ENCODE results near the gene FNDC1. TPM values are rescaled to one million over a fixed set of nuclear protein-coding genes. Genes with fewer than 3 reads are reported as not detected.
A peak's percentile ranks its signal among the peaks of the same experiment; 100 is the strongest.

Gene FNDC1
- total RNA-seq, 3 donors from 2014 or later (not counting 1 experiment from before 2014, with no cell fraction given) = not detected

DNA sequence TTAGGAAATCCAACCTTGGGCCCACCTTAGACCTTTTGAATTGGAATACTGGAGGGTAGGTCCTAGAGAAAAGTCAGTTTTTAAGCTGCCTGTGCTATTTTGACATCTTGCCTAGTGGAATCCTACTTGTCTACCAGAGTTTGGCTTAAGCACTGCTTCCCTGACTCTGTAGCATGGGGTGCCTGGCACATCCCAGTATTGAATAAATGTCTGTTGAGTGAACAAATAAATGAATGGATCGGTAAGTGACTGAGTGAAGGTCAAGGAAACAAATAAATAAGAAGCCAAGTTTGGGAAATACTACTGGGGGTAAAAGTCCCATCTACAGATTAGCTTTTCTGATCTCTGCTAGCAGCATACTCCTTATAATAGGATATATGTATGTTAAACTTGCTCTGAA lies 140.5 kb downstream of the FNDC1 start:
- Histone ChIP-seq H3K36me3 (ENCODE audit: control insufficient read depth, insufficient read depth, low read length) (no peaks in the 10 kb centered on the region), H3K4me3 (ENCODE audit: low read length) (no peak overlapping the region), H3K27me3 (ENCODE audit: control insufficient read depth, insufficient read depth, low read length) (no peaks in the 10 kb centered on the region), H3K4me1 (ENCODE audit: control insufficient read depth, insufficient read depth, low read length) (no peaks in the 10 kb centered on the region), H3K9me3 (ENCODE audit: control insufficient read depth, insufficient read depth, low read length) (no peaks in the 10 kb centered on the region), H3K27ac (ENCODE audit: low read length) (no peak overlapping the region)
- TF ChIP-seq, protein P1, sequence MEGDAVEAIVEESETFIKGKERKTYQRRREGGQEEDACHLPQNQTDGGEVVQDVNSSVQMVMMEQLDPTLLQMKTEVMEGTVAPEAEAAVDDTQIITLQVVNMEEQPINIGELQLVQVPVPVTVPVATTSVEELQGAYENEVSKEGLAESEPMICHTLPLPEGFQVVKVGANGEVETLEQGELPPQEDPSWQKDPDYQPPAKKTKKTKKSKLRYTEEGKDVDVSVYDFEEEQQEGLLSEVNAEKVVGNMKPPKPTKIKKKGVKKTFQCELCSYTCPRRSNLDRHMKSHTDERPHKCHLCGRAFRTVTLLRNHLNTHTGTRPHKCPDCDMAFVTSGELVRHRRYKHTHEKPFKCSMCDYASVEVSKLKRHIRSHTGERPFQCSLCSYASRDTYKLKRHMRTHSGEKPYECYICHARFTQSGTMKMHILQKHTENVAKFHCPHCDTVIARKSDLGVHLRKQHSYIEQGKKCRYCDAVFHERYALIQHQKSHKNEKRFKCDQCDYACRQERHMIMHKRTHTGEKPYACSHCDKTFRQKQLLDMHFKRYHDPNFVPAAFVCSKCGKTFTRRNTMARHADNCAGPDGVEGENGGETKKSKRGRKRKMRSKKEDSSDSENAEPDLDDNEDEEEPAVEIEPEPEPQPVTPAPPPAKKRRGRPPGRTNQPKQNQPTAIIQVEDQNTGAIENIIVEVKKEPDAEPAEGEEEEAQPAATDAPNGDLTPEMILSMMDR (IDR thresholded peaks at IDR 0.05) = no peak
- no peak overlapping the region for H3K27ac Mint-ChIP-seq
- H3K4me3 Mint-ChIP-seq = no peak overlapping the region
- no peaks in the 10 kb centered on the region for H3K4me1 Mint-ChIP-seq
- H3K36me3 Mint-ChIP-seq = no peaks in the 10 kb centered on the region
- intact Hi-C loops (cut with micrococcal nuclease) = no loop called here
- no peaks in the 10 kb centered on the region for H3K9me3 Mint-ChIP-seq
- DNase-seq = no peak
- ATAC-seq = no peak
- 80% methylated on average over 1 of the region's 1 CpG for WGBS (ENCODE audit: insufficient coverage)
- H3K27me3 Mint-ChIP-seq (ENCODE audit: low read depth in 2 of 2) = peaks cover 8 to 12% of the 10 kb centered on the region in 2 donors

DNA sequence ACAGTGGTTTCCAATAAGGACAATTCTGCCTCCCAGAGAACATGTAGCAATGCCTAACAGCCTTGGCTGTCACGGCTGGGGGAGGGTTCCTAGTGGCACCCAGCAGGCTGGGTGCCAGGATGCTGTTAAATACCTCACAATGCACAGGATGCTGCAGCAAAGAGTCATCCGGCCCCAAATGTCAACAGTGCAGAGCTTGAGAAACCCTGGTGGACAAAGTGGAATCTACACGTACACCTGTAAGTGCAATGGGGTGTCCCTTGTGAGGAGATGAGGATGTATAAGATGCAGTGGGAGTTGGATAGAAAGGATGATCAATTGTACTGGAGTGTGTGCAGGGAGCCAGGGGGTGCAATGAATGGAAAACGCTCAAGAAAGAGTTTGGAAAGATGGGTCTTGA lies 142.4 kb downstream of the FNDC1 start:
- no peak for ATAC-seq
- Histone ChIP-seq H3K4me3 (ENCODE audit: low read length) (no peak overlapping the region), H3K36me3 (ENCODE audit: control insufficient read depth, insufficient read depth, low read length) (no peaks in the 10 kb centered on the region), H3K9me3 (ENCODE audit: control insufficient read depth, insufficient read depth, low read length) (no peaks in the 10 kb centered on the region), H3K27ac (ENCODE audit: low read length) (no peak overlapping the region), H3K4me1 (ENCODE audit: control insufficient read depth, insufficient read depth, low read length) (no peaks in the 10 kb centered on the region), H3K27me3 (ENCODE audit: control insufficient read depth, insufficient read depth, low read length) (no peaks in the 10 kb centered on the region)
- 70% methylated on average over 4 of the region's 4 CpGs for WGBS (ENCODE audit: insufficient coverage)
- no peaks in the 10 kb centered on the region for H3K36me3 Mint-ChIP-seq
- peaks cover 0 to 8% of the 10 kb centered on the region in 2 donors for H3K27me3 Mint-ChIP-seq (ENCODE audit: low read depth in 2 of 2)
- intact Hi-C loops (cut with micrococcal nuclease) = no loop called here
- H3K4me3 Mint-ChIP-seq = no peak overlapping the region
- TF ChIP-seq, protein P1 (IDR thresholded peaks at IDR 0.05) = no peak
- no peaks in the 10 kb centered on the region for H3K9me3 Mint-ChIP-seq
- peak in 1 of 2 donors; percentile 5 for DNase-seq
- H3K27ac Mint-ChIP-seq = no peak overlapping the region
- no peaks in the 10 kb centered on the region for H3K4me1 Mint-ChIP-seq

DNA sequence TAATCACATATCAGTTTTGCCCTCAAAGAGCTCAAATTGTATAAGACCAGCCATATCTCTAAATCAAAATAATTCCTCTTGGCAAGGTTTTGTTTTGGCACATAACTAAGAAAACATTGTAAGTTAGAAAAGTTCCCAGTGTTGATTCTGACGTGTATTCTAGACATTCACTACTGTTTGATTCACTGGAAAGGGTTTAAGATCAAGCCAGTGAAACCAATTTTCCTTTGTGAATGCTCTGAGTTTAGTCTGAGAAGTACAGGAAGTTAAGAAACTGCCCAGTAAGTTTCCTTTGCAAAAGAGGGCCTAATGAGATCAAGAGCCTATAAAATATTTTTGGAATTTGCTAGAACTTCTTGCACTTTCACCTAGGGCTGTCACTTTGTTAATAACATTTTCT lies 143.0 kb downstream of the FNDC1 start:
- Histone ChIP-seq H3K4me1 (ENCODE audit: control insufficient read depth, insufficient read depth, low read length) (no peaks in the 10 kb centered on the region), H3K9me3 (ENCODE audit: control insufficient read depth, insufficient read depth, low read length) (no peaks in the 10 kb centered on the region), H3K27ac (ENCODE audit: low read length) (no peak overlapping the region), H3K4me3 (ENCODE audit: low read length) (no peak overlapping the region), H3K27me3 (ENCODE audit: control insufficient read depth, insufficient read depth, low read length) (no peaks in the 10 kb centered on the region), H3K36me3 (ENCODE audit: control insufficient read depth, insufficient read depth, low read length) (no peaks in the 10 kb centered on the region)
- Mint-ChIP-seq H3K36me3 (no peaks in the 10 kb centered on the region), H3K27me3 (ENCODE audit: low read depth in 2 of 2) (peaks cover 0 to 8% of the 10 kb centered on the region in 2 donors), H3K4me1 (no peaks in the 10 kb centered on the region), H3K27ac (no peak overlapping the region), H3K4me3 (no peak overlapping the region), H3K9me3 (no peaks in the 10 kb centered on the region)
- ATAC-seq (no peak), DNase-seq (no peak)
- intact Hi-C loops (cut with micrococcal nuclease) = no loop called here
- 60% methylated on average over 1 of the region's 1 CpG for WGBS (ENCODE audit: insufficient coverage)
- TF ChIP-seq, protein P1 (IDR thresholded peaks at IDR 0.05) = no peak

DNA sequence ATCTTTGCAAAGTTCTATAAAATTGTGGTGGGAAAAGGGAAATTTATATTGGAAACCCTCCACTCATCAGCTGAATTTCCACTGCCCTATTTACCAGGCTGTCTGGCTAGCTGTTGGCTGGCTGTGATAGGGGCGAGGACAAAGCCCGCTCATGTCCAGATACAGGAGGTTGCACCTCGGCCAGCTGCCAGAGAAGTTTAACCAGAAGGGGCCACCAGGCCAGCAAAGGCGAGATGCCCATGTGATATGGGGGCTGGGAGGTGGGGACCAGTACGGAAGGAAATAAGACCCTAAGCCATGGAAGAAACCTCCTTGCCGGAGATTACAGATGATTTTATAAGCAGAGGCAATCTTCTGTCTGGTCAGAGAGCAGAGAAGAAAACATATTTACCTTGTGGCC lies 143.8 kb downstream of the FNDC1 start:
- no peak overlapping the region for H3K27ac ChIP-seq (ENCODE audit: low read length)
- Mint-ChIP-seq H3K4me1 (no peaks in the 10 kb centered on the region), H3K9me3 (no peaks in the 10 kb centered on the region), H3K36me3 (no peaks in the 10 kb centered on the region), H3K27me3 (ENCODE audit: low read depth in 2 of 2) (peaks cover 1 to 8% of the 10 kb centered on the region in 2 donors), H3K27ac (no peak overlapping the region), H3K4me3 (no peak overlapping the region)
- no peaks in the 10 kb centered on the region for H3K27me3 ChIP-seq (ENCODE audit: control insufficient read depth, insufficient read depth, low read length)
- H3K36me3 ChIP-seq (ENCODE audit: control insufficient read depth, insufficient read depth, low read length) = no peaks in the 10 kb centered on the region
- 78% methylated on average over 6 of the region's 6 CpGs for WGBS (ENCODE audit: insufficient coverage)
- H3K9me3 ChIP-seq (ENCODE audit: control insufficient read depth, insufficient read depth, low read length) = no peaks in the 10 kb centered on the region
- intact Hi-C loops (cut with micrococcal nuclease) = no loop called here
- no peak overlapping the region for H3K4me3 ChIP-seq (ENCODE audit: low read length)
- ATAC-seq (no peak), DNase-seq (no peak)
- no peaks in the 10 kb centered on the region for H3K4me1 ChIP-seq (ENCODE audit: control insufficient read depth, insufficient read depth, low read length)
- TF ChIP-seq, protein P1 (IDR thresholded peaks at IDR 0.05) = no peak

Data from natural killer cell (primary cell).